ENCODE data around the gene ADGRV1. TPM values are rescaled to one million over a fixed set of nuclear protein-coding genes. Genes with fewer than 3 reads are reported as not detected.

ADGRV1 gene
- total and polyA plus RNA-seq, 3 donors from 2014 or later = 10.8 to 18.0 (median 12.6) TPM

- H3K4me3 ChIP-seq = no peak overlapping the region
- no peaks in the 10 kb centered on the region for H3K9me3 ChIP-seq
- H3K27ac ChIP-seq = no peak overlapping the region
- H3K4me1 ChIP-seq = no peaks in the 10 kb centered on the region
- intact Hi-C loops (cut with DNase I; ENCODE audit: low total_unique reads) = no loop called here
- TF ChIP-seq, protein P1, sequence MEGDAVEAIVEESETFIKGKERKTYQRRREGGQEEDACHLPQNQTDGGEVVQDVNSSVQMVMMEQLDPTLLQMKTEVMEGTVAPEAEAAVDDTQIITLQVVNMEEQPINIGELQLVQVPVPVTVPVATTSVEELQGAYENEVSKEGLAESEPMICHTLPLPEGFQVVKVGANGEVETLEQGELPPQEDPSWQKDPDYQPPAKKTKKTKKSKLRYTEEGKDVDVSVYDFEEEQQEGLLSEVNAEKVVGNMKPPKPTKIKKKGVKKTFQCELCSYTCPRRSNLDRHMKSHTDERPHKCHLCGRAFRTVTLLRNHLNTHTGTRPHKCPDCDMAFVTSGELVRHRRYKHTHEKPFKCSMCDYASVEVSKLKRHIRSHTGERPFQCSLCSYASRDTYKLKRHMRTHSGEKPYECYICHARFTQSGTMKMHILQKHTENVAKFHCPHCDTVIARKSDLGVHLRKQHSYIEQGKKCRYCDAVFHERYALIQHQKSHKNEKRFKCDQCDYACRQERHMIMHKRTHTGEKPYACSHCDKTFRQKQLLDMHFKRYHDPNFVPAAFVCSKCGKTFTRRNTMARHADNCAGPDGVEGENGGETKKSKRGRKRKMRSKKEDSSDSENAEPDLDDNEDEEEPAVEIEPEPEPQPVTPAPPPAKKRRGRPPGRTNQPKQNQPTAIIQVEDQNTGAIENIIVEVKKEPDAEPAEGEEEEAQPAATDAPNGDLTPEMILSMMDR (IDR thresholded peaks at IDR 0.05) = no peak
- TF ChIP-seq POLR2A (IDR thresholded peaks at IDR 0.05) = no peak
- no peak for DNase-seq
- WGBS, 2 donors = 81 to 87% methylated on average over 3 of the region's 3 CpGs
- H3K27me3 ChIP-seq = no peaks in the 10 kb centered on the region
- no peaks in the 10 kb centered on the region for H3K36me3 ChIP-seq (ENCODE audit: low read depth, missing control alignments)
Measured at GRCh38 chr5:90637731-90638130, 79.1 kb downstream of the ADGRV1 start.

DNA sequence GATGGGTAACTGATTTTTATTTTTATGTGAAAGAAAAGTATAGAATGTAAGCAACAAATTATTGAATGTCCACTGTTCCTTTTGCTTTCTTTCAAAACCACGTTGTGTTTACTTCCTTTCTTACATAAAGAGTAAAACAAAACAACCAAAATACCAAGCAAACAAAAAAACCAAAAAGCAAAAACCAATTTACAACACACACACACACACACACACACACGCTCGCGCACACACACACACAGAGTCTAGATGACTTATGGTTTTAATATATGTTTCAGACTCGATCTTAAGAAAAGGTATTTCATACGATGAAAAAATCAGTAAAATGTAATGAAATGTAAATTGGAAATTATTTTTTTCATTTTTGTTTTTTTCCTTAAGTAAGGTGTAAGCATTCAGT lies 80.3 kb downstream of the ADGRV1 start:
- 83 to 89% methylated on average over 6 of the region's 6 CpGs for WGBS, 2 donors
- no peak overlapping the region for H3K27ac ChIP-seq
- intact Hi-C loops (cut with DNase I; ENCODE audit: low total_unique reads) = no loop called here
- no peaks in the 10 kb centered on the region for H3K4me1 ChIP-seq
- no peaks in the 10 kb centered on the region for H3K36me3 ChIP-seq (ENCODE audit: low read depth, missing control alignments)
- H3K27me3 ChIP-seq = no peaks in the 10 kb centered on the region
- no peak for TF ChIP-seq POLR2A (IDR thresholded peaks at IDR 0.05)
- TF ChIP-seq, protein P1 (IDR thresholded peaks at IDR 0.05) = no peak
- no peaks in the 10 kb centered on the region for H3K9me3 ChIP-seq
- DNase-seq = no peak
- H3K4me3 ChIP-seq = no peak overlapping the region

- no peaks in the 10 kb centered on the region for H3K4me1 ChIP-seq
- H3K9me3 ChIP-seq = no peaks in the 10 kb centered on the region
- intact Hi-C loops (cut with DNase I; ENCODE audit: low total_unique reads) = no loop called here
- H3K27ac ChIP-seq = no peak overlapping the region
- no peak overlapping the region for H3K4me3 ChIP-seq
- H3K36me3 ChIP-seq (ENCODE audit: low read depth, missing control alignments) = no peaks in the 10 kb centered on the region
- no peaks in the 10 kb centered on the region for H3K27me3 ChIP-seq
- TF ChIP-seq, protein P1 (IDR thresholded peaks at IDR 0.05) = no peak
- no peak for TF ChIP-seq POLR2A (IDR thresholded peaks at IDR 0.05)
- no peak for DNase-seq
- WGBS, 2 donors = 41 to 50% methylated on average over 5 of the region's 5 CpGs
Measured at GRCh38 chr5:90640484-90641059, 82.0 kb downstream of the ADGRV1 start.

DNA sequence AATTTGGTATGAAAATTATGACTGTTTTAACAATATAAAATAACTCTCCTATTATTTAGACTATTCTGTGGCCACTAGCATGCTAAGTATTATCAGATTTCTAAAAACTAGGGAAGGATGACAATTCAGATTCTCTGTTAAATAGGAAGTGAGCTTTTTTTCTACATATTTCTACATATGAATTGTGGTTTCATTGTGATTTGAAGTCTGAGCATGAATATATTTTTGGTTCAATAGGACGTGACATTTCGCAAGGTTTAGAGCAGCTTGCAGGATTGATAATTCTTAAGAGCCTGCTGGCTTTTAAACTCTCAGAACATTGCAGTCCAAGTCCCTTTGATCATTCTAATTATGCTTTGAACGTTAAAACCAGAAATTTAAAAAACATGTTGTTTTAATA lies 82.9 kb downstream of the ADGRV1 start:
- Histone ChIP-seq H3K27me3 (no peaks in the 10 kb centered on the region), H3K36me3 (ENCODE audit: low read depth, missing control alignments) (no peaks in the 10 kb centered on the region), H3K4me1 (no peaks in the 10 kb centered on the region), H3K27ac (no peak overlapping the region), H3K4me3 (no peak overlapping the region), H3K9me3 (no peaks in the 10 kb centered on the region)
- DNase-seq = no peak
- 68 to 70% methylated on average over 3 of the region's 3 CpGs for WGBS, 2 donors
- TF ChIP-seq POLR2A (IDR thresholded peaks at IDR 0.05) = no peak
- TF ChIP-seq, protein P1 (IDR thresholded peaks at IDR 0.05) = no peak
- intact Hi-C loops (cut with DNase I; ENCODE audit: low total_unique reads) = no loop called here

DNA sequence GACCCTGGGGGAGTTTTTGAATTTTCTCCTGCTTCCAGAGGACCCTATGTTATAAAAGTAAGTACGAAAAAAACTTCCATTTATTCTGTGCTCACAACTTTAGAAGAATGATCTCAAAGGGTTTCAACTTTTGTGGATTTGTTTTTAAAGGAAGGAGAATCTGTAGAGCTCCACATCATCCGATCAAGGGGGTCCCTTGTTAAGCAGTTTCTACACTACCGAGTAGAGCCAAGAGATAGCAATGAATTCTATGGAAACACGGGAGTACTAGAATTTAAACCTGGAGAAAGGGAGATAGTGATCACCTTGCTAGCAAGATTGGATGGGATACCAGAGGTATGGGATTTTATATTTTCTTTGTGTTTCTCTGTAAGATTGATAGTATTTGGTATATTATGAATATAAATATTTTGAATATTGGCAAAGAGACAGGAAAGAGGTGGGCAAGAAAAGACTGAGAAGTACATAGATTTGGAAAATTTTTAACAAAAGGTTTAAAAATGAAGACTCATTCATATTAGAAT lies 84.2 kb downstream of the ADGRV1 start:
- Histone ChIP-seq H3K27ac (no peak overlapping the region), H3K9me3 (no peaks in the 10 kb centered on the region), H3K4me3 (no peak overlapping the region), H3K36me3 (ENCODE audit: low read depth, missing control alignments) (no peaks in the 10 kb centered on the region), H3K27me3 (no peaks in the 10 kb centered on the region), H3K4me1 (no peaks in the 10 kb centered on the region)
- no peak for TF ChIP-seq POLR2A (IDR thresholded peaks at IDR 0.05)
- TF ChIP-seq, protein P1 (IDR thresholded peaks at IDR 0.05) = no peak
- DNase-seq = no peak
- WGBS, 2 donors = 64 to 69% methylated on average over 4 of the region's 4 CpGs
- intact Hi-C loops (cut with DNase I; ENCODE audit: low total_unique reads) = no loop called here
